Measurements from ENCODE around the gene GMFB.

The GMFB gene

GRCh38 chr14:54465654-54466053 lies 23.1 kb downstream of the GMFB start:
- CTCF ChIA-PET = interaction anchor here (0.6 kb wide), 1 partner anchor 24 kb away, joined by 3 read pairs; no protein-coding TSS in a partner anchor
- no peak overlapping the region for H3K4me3 ChIP-seq (ENCODE audit: low read depth, low read length)
- no peak for TF ChIP-seq ZNF133 (tag by site-specific recombination; IDR thresholded peaks at IDR 0.05)
- no peak for TF ChIP-seq ZNF837 (tag by site-specific recombination; IDR thresholded peaks at IDR 0.05)
- TF ChIP-seq SALL2 (tag by site-specific recombination; IDR thresholded peaks at IDR 0.05; ENCODE audit: borderline replicate concordance) = no peak
- no peak for TF ChIP-seq ZNF48 (tag by site-specific recombination; IDR thresholded peaks at IDR 0.05)
- TF ChIP-seq OVOL3 (tag by site-specific recombination; IDR thresholded peaks at IDR 0.05) = no peak
- TF ChIP-seq ZNF449 (tag by site-specific recombination; IDR thresholded peaks at IDR 0.05) = no peak
- no peak for TF ChIP-seq ZNF514 (tag by site-specific recombination; IDR thresholded peaks at IDR 0.05)
- no peak for TF ChIP-seq ZNF211 (tag by site-specific recombination; IDR thresholded peaks at IDR 0.05; ENCODE audit: low read depth)
- no peak for TF ChIP-seq ZNF416 (tag by site-specific recombination; IDR thresholded peaks at IDR 0.05)
- TF ChIP-seq ZNF132 (tag by site-specific recombination; IDR thresholded peaks at IDR 0.05; ENCODE audit: borderline replicate concordance) = no peak
- no peak for TF ChIP-seq ZNF791 (tag by site-specific recombination; IDR thresholded peaks at IDR 0.05)
- no peak for TF ChIP-seq KLF7 (tag by site-specific recombination; IDR thresholded peaks at IDR 0.05; ENCODE audit: borderline replicate concordance)
- TF ChIP-seq, protein P1, sequence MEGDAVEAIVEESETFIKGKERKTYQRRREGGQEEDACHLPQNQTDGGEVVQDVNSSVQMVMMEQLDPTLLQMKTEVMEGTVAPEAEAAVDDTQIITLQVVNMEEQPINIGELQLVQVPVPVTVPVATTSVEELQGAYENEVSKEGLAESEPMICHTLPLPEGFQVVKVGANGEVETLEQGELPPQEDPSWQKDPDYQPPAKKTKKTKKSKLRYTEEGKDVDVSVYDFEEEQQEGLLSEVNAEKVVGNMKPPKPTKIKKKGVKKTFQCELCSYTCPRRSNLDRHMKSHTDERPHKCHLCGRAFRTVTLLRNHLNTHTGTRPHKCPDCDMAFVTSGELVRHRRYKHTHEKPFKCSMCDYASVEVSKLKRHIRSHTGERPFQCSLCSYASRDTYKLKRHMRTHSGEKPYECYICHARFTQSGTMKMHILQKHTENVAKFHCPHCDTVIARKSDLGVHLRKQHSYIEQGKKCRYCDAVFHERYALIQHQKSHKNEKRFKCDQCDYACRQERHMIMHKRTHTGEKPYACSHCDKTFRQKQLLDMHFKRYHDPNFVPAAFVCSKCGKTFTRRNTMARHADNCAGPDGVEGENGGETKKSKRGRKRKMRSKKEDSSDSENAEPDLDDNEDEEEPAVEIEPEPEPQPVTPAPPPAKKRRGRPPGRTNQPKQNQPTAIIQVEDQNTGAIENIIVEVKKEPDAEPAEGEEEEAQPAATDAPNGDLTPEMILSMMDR (tag by site-specific recombination; IDR thresholded peaks at IDR 0.05) = no peak
- TF ChIP-seq TRIM28 (IDR thresholded peaks at IDR 0.05; ENCODE audit: borderline replicate concordance, low read length) = no peak
- no peak for TF ChIP-seq ZFP69B (tag by site-specific recombination; IDR thresholded peaks at IDR 0.05)
- TF ChIP-seq ZNF26 (tag by site-specific recombination; IDR thresholded peaks at IDR 0.05) = no peak
- no peak for TF ChIP-seq ZSCAN30 (tag by site-specific recombination; IDR thresholded peaks at IDR 0.05)
- H3K9me3 ChIP-seq (ENCODE audit: control insufficient read depth, insufficient read depth, low read depth, low read length) = no peaks in the 10 kb centered on the region
- no peaks in the 10 kb centered on the region for H3K36me3 ChIP-seq (ENCODE audit: control insufficient read depth in 2 of 2, insufficient read depth in 1 of 2, low read length in 2 of 2)
- H3K27ac ChIP-seq (ENCODE audit: extremely low read depth, low read depth, low read length) = no peak overlapping the region
- POLR2A ChIA-PET = no interaction called here
- no peaks in the 10 kb centered on the region for H3K4me1 ChIP-seq (ENCODE audit: control insufficient read depth, insufficient read depth, low read length)

GRCh38 chr14:54462048-54462447 lies 26.7 kb downstream of the GMFB start:
- Histone ChIP-seq H3K27ac (ENCODE audit: extremely low read depth, low read depth, low read length) (no peak overlapping the region), H3K36me3 (ENCODE audit: control insufficient read depth in 2 of 2, insufficient read depth in 1 of 2, low read length in 2 of 2) (no peaks in the 10 kb centered on the region), H3K9me3 (ENCODE audit: control insufficient read depth, insufficient read depth, low read depth, low read length) (no peaks in the 10 kb centered on the region), H3K4me1 (ENCODE audit: control insufficient read depth, insufficient read depth, low read length) (no peaks in the 10 kb centered on the region), H3K4me3 (ENCODE audit: low read depth, low read length) (no peak overlapping the region)
- TF ChIP-seq, protein P2, sequence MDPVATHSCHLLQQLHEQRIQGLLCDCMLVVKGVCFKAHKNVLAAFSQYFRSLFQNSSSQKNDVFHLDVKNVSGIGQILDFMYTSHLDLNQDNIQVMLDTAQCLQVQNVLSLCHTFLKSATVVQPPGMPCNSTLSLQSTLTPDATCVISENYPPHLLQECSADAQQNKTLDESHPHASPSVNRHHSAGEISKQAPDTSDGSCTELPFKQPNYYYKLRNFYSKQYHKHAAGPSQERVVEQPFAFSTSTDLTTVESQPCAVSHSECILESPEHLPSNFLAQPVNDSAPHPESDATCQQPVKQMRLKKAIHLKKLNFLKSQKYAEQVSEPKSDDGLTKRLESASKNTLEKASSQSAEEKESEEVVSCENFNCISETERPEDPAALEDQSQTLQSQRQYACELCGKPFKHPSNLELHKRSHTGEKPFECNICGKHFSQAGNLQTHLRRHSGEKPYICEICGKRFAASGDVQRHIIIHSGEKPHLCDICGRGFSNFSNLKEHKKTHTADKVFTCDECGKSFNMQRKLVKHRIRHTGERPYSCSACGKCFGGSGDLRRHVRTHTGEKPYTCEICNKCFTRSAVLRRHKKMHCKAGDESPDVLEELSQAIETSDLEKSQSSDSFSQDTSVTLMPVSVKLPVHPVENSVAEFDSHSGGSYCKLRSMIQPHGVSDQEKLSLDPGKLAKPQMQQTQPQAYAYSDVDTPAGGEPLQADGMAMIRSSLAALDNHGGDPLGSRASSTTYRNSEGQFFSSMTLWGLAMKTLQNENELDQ (tag by site-specific recombination; IDR thresholded peaks at IDR 0.05; ENCODE audit: low read depth) = no peak
- TF ChIP-seq ZNF776 (tag by site-specific recombination; IDR thresholded peaks at IDR 0.05; ENCODE audit: borderline replicate concordance) (no peak), ZNF23 (tag by site-specific recombination; IDR thresholded peaks at IDR 0.05; ENCODE audit: borderline replicate concordance) (no peak), ZNF221 (tag by site-specific recombination; IDR thresholded peaks at IDR 0.05; ENCODE audit: borderline replicate concordance) (no peak), ZSCAN23 (tag by site-specific recombination; IDR thresholded peaks at IDR 0.05) (no peak), GLI4 (tag by site-specific recombination; IDR thresholded peaks at IDR 0.05) (no peak), ZNF266 (tag by site-specific recombination; IDR thresholded peaks at IDR 0.05; ENCODE audit: low read depth) (no peak)
- CTCF ChIA-PET = interaction anchor here (0.7 to 1.0 kb wide), 2 partner anchors 20 to 203 kb away, joined by 3 read pairs; no protein-coding TSS in a partner anchor
- POLR2A ChIA-PET = no interaction called here
